DMS53 (cell line): ENCODE results near the gene HLF.

Experiments
- DNase-seq: peaks from one replicate; lab custom pipeline; 2025; lab: John Stamatoyannopoulos, UW

HLF gene

GRCh38 chr17:55363033-55363432, 98.3 kb downstream of the HLF start:
- no peak for DNase-seq

- no peak for DNase-seq
These were observed 101.3 kb downstream of the HLF start for GRCh38 chr17:55366020-55366481.

GRCh38 chr17:55368706-55369105, 103.9 kb downstream of the HLF start:
- DNase-seq: no peak
